Measurements from ENCODE around the gene TMCO4. TPM values are rescaled to one million over a fixed set of nuclear protein-coding genes. Genes with fewer than 3 reads are reported as not detected.

Gene TMCO4
- total RNA-seq, 1 experiment from 2014 or later, result 4.3 TPM

DNA sequence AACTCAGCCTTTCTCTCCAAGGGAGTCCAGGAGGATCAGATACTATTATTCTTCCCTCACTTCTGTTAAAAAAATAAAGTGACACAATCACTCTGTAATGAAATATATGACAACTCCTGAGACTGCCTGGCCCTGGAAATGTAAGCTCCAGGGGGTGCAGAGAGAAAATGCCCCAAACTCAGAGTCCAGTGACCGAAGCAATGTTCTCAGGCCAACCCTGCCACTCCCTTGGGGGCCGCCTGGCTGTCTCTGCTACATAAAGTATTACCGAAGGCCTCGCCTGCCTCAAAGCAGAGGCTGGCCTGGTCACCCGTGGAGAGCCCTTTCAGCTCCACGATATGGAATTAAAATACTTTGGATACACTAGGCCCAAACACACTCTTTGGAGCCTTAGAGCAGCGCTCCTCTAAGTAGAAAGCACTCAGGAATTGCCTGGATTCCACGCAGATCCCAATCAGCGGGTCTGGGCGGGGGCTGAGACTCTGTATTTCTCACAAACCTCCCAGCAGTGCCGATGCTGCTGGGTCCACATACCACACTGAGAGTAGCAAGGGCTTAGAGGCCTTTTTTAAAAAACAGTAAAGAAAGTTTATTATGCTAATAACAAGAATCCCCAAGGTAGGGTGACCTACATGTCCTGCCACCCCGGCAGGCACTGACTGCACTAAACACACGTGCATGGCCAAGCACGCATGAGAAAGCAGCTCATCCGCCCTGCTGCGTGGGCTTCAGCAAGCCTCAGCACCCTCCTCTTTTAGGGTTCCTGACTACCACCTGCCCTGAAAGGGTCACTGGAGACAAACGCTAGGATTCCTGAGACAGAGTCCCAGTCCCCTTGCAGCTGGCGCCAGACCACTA lies 31.1 kb downstream of the TMCO4 start:
- Histone ChIP-seq H3K4me3 (ENCODE audit: low read depth, low read length, poor library complexity, severe bottlenecking) (no peak overlapping the region), H3K36me3 (ENCODE audit: insufficient read depth, low read length, poor library complexity, severe bottlenecking) (no peaks in the 10 kb centered on the region), H3K27me3 (replicated peaks; ENCODE audit: insufficient read depth, low read depth, low read length, poor library complexity) (no peaks in the 10 kb centered on the region), H3K4me1 (ENCODE audit: insufficient read depth, low read length, poor library complexity, severe bottlenecking) (peaks cover 57% of the 10 kb centered on the region), H3K9me3 (ENCODE audit: low read depth, low read length, poor library complexity, severe bottlenecking) (no peaks in the 10 kb centered on the region), H3K27ac (ENCODE audit: low read depth, low read length, poor library complexity, severe bottlenecking) (no peak overlapping the region)
- BruUV-seq (replicated peaks), result no TSS peak
- TF ChIP-seq EZH2 (IDR thresholded peaks at IDR 0.05; ENCODE audit: borderline replicate concordance, low read depth, low read length, poor library complexity, severe bottlenecking), result no peak
- TF ChIP-seq, protein P1, sequence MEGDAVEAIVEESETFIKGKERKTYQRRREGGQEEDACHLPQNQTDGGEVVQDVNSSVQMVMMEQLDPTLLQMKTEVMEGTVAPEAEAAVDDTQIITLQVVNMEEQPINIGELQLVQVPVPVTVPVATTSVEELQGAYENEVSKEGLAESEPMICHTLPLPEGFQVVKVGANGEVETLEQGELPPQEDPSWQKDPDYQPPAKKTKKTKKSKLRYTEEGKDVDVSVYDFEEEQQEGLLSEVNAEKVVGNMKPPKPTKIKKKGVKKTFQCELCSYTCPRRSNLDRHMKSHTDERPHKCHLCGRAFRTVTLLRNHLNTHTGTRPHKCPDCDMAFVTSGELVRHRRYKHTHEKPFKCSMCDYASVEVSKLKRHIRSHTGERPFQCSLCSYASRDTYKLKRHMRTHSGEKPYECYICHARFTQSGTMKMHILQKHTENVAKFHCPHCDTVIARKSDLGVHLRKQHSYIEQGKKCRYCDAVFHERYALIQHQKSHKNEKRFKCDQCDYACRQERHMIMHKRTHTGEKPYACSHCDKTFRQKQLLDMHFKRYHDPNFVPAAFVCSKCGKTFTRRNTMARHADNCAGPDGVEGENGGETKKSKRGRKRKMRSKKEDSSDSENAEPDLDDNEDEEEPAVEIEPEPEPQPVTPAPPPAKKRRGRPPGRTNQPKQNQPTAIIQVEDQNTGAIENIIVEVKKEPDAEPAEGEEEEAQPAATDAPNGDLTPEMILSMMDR (conservative IDR thresholded peaks at IDR 0.05; ENCODE audit: low read depth, low read length), result no peak
- CTCF ChIA-PET, result no interaction called here
- intact Hi-C loops (cut with micrococcal nuclease; ENCODE audit: unreplicated experiment), result no loop called here
- POLR2A ChIA-PET (ENCODE audit: low non-redundant PET), result no interaction called here
- DNase-seq (ENCODE audit: low spot score), result no peak

DNA sequence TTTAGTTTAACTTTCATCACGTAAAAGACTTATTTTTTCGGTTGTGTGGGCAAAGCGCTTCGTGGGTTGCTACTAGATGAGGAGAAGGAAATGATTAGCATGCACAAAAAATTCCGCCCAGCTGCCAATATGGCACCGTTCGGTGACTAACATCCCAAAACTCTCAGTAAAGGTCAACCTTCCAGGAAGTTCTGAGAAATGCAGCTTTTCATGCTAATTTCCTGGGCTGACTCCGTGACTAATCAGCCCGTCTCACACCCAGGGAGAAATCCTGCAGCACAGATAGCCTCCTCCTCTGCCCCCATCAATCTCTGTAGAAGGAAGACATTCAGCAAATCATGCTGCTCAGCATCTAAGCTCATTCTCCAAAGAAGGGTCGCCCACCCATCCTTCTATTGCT lies 34.1 kb downstream of the TMCO4 start:
- no TSS peak for BruUV-seq (replicated peaks)
- Histone ChIP-seq H3K27ac (ENCODE audit: low read depth, low read length, poor library complexity, severe bottlenecking) (peak overlapping the region; percentile 73), H3K4me3 (ENCODE audit: low read depth, low read length, poor library complexity, severe bottlenecking) (no peak overlapping the region), H3K4me1 (ENCODE audit: insufficient read depth, low read length, poor library complexity, severe bottlenecking) (peaks cover 58% of the 10 kb centered on the region), H3K9me3 (ENCODE audit: low read depth, low read length, poor library complexity, severe bottlenecking) (no peaks in the 10 kb centered on the region), H3K36me3 (ENCODE audit: insufficient read depth, low read length, poor library complexity, severe bottlenecking) (no peaks in the 10 kb centered on the region), H3K27me3 (replicated peaks; ENCODE audit: insufficient read depth, low read depth, low read length, poor library complexity) (no peaks in the 10 kb centered on the region)
- POLR2A ChIA-PET (ENCODE audit: low non-redundant PET), result interaction anchor here (0.7 kb wide), 2 partner anchors 22 to 1752 kb away, joined by 3 to 4 read pairs; no protein-coding TSS in a partner anchor
- DNase-seq (ENCODE audit: low spot score), result peak; percentile 98
- CTCF ChIA-PET, result interaction anchor here (1.0 kb wide), 1 partner anchor 50 kb away, joined by 5 read pairs; no protein-coding TSS in a partner anchor
- intact Hi-C loops (cut with micrococcal nuclease; ENCODE audit: unreplicated experiment), result no loop called here
- TF ChIP-seq, protein P1 (conservative IDR thresholded peaks at IDR 0.05; ENCODE audit: low read depth, low read length), result no peak
- no peak for TF ChIP-seq EZH2 (IDR thresholded peaks at IDR 0.05; ENCODE audit: borderline replicate concordance, low read depth, low read length, poor library complexity, severe bottlenecking)

DNA sequence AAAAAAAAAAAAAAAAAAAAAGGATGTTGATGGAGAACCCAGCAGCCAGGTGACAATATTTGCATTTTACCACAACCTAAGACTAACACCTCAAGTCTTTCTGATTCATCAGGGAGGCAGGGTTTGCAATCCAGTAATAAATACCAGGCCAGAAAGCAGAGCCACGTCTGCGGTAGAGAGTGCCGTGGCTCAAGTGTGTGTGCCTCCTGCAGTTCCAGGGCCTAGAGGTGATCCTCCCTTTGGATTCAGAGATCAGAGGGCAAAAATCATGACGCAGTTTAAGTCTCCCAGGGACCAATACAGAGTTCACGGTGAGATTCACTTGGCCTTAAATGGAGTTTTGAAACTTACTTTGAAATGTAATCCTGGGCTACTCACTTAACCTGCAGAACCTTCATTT lies 34.9 kb downstream of the TMCO4 start:
- Histone ChIP-seq H3K27me3 (replicated peaks; ENCODE audit: insufficient read depth, low read depth, low read length, poor library complexity) (no peaks in the 10 kb centered on the region), H3K4me1 (ENCODE audit: insufficient read depth, low read length, poor library complexity, severe bottlenecking) (peaks cover 51% of the 10 kb centered on the region), H3K9me3 (ENCODE audit: low read depth, low read length, poor library complexity, severe bottlenecking) (no peaks in the 10 kb centered on the region), H3K4me3 (ENCODE audit: low read depth, low read length, poor library complexity, severe bottlenecking) (no peak overlapping the region), H3K27ac (ENCODE audit: low read depth, low read length, poor library complexity, severe bottlenecking) (peak overlapping the region; percentile 73), H3K36me3 (ENCODE audit: insufficient read depth, low read length, poor library complexity, severe bottlenecking) (no peaks in the 10 kb centered on the region)
- intact Hi-C loops (cut with micrococcal nuclease; ENCODE audit: unreplicated experiment), result loop anchor here (5.0 kb wide), 2 partner anchors 32 to 387 kb away; partner anchors contain the start of gene TMCO4
- ChIA-PET POLR2A (ENCODE audit: low non-redundant PET) (no interaction called here), CTCF (interaction anchor here (1.0 kb wide), 1 partner anchor 49 kb away, joined by 5 read pairs; no protein-coding TSS in a partner anchor)
- no TSS peak for BruUV-seq (replicated peaks)
- DNase-seq (ENCODE audit: low spot score), result no peak
- TF ChIP-seq, protein P1 (conservative IDR thresholded peaks at IDR 0.05; ENCODE audit: low read depth, low read length), result no peak
- TF ChIP-seq EZH2 (IDR thresholded peaks at IDR 0.05; ENCODE audit: borderline replicate concordance, low read depth, low read length, poor library complexity, severe bottlenecking), result no peak

Measured in A673 (cell line).